CD14-positive monocyte (primary cell): ENCODE data around the gene VPS18. TPM values are rescaled to one million over a fixed set of nuclear protein-coding genes. Genes with fewer than 3 reads are reported as not detected.
A peak's percentile ranks its signal among the peaks of the same experiment; 100 is the strongest.

Experiments
- DNase-seq, 3 donors: peaks; one replicate each; pipeline ENCODE4 v3.0.0-alpha.2; 2011 to 2022
- H2AFZ ChIP-seq: 2 replicates; pipeline ENCODE4 v1.6.0; 2012; ENCODE audit warnings: mild to moderate bottlenecking, low read depth, low read length, inconsistent platforms; ENCODE audit not compliant: insufficient read depth, poor library complexity, severe bottlenecking
- H3K27ac ChIP-seq, 2 donors: 1 replicate in 1 of 2; 2 replicates in 1 of 2; pipeline ENCODE4 v1.5.1; 2012 to 2013; ENCODE audit warnings: low read length in 2 of 2, control low read depth in 1 of 2, inconsistent platforms in 1 of 2, low read depth in 1 of 2, mild to moderate bottlenecking in 1 of 2
- H3K27me3 ChIP-seq, 2 donors: one replicate each; pipeline versions ENCODE4 v1.6.0 to v1.6.1; 2011 to 2013; ENCODE audit warnings: low read length in 2 of 2; ENCODE audit not compliant: control insufficient read depth in 2 of 2, insufficient read depth in 2 of 2
- H3K36me3 ChIP-seq, 2 donors: replicated peaks in 1 of 2; 1 replicate in 1 of 2; 2 replicates in 1 of 2; pipeline versions ENCODE4 v1.5.1 to v1.6.1; 2012 to 2013; ENCODE audit warnings: low read length in 2 of 2, control low read depth in 1 of 2, inconsistent platforms in 1 of 2, mild to moderate bottlenecking in 1 of 2; ENCODE audit not compliant: insufficient read depth in 2 of 2, control insufficient read depth in 1 of 2
- H3K4me1 ChIP-seq, 2 donors: 1 replicate in 1 of 2; 2 replicates in 1 of 2; pipeline versions ENCODE4 v1.5.1 to v1.6.1; 2012 to 2013; ENCODE audit warnings: low read length in 2 of 2, control low read depth in 1 of 2, inconsistent platforms in 1 of 2, mild to moderate bottlenecking in 1 of 2, moderate library complexity in 1 of 2; ENCODE audit not compliant: insufficient read depth in 2 of 2, control insufficient read depth in 1 of 2
- H3K4me2 ChIP-seq: replicated peaks from 2 replicates; pipeline ENCODE3; 2012; ENCODE audit warnings: low read length, moderate library complexity, mild to moderate bottlenecking; ENCODE audit not compliant: poor library complexity, severe bottlenecking; ENCODE audit errors: extremely low read depth
- H3K4me3 ChIP-seq, 3 experiments: fragments of 200-600 bp in 1 of 3; sonication (generic) in 1 of 3; replicated peaks in 1 of 3; 1 replicate in 2 of 3; 2 replicates in 1 of 3; pipeline ENCODE4 v1.5.1; 2011 to 2013; ENCODE audit warnings: low read length in 3 of 3, mild to moderate bottlenecking in 3 of 3, control low read depth in 2 of 3, low read depth in 2 of 3, inconsistent platforms in 1 of 3, moderate library complexity in 1 of 3
- H3K79me2 ChIP-seq: 2 replicates; pipeline ENCODE4 v1.6.0; 2012; ENCODE audit warnings: mild to moderate bottlenecking, control low read depth, inconsistent platforms, low read length, moderate library complexity; ENCODE audit not compliant: insufficient read depth
- H3K9ac ChIP-seq: 2 replicates; pipeline ENCODE4 v1.6.0; 2017; ENCODE audit warnings: low read length, mild to moderate bottlenecking; ENCODE audit not compliant: insufficient read depth, poor library complexity, severe bottlenecking
- H3K9me3 ChIP-seq, 2 donors: replicated peaks in 1 of 2; 1 replicate in 1 of 2; 2 replicates in 1 of 2; pipeline versions ENCODE4 v1.5.1 to v1.6.1; 2012 to 2013; ENCODE audit warnings: low read length in 2 of 2, control low read depth in 1 of 2; ENCODE audit not compliant: control insufficient read depth in 1 of 2, insufficient read depth in 1 of 2
- H4K20me1 ChIP-seq: 2 replicates; pipeline ENCODE4 v1.6.0; 2012; ENCODE audit warnings: mild to moderate bottlenecking, low read length, control low read depth, moderate library complexity; ENCODE audit not compliant: insufficient read depth
- H3K27ac Mint-ChIP-seq, 7 donors: one replicate each; pipeline ENCODE4 v1.8.0; 2020; ENCODE audit warnings: mild to moderate bottlenecking in 7 of 7, mixed read lengths in 7 of 7, moderate library complexity in 6 of 7, inconsistent platforms in 2 of 7
- H3K27me3 Mint-ChIP-seq, 3 donors: one replicate each; pipeline ENCODE4 v1.8.0; 2021 to 2022; ENCODE audit warnings: low read depth in 3 of 3, mild to moderate bottlenecking in 3 of 3, mixed read lengths in 3 of 3, moderate library complexity in 3 of 3, inconsistent platforms in 1 of 3
- H3K36me3 Mint-ChIP-seq, 2 donors: one replicate each; pipeline ENCODE4 v1.8.0; 2020; ENCODE audit warnings: mixed read lengths in 2 of 2, inconsistent platforms in 1 of 2, mild to moderate bottlenecking in 1 of 2
- H3K4me1 Mint-ChIP-seq: one replicate; pipeline ENCODE4 v1.8.0; 2020; ENCODE audit warnings: mild to moderate bottlenecking, mixed read lengths
- H3K4me3 Mint-ChIP-seq, 2 donors: one replicate each; pipeline ENCODE4 v1.8.0; 2020; ENCODE audit warnings: mild to moderate bottlenecking in 2 of 2, mixed read lengths in 2 of 2, moderate library complexity in 1 of 2
- H3K9me3 Mint-ChIP-seq, 7 donors: one replicate each; pipeline ENCODE4 v1.8.0; 2020 to 2022; ENCODE audit warnings: mixed read lengths in 7 of 7, mild to moderate bottlenecking in 6 of 7, moderate library complexity in 6 of 7, inconsistent platforms in 2 of 7
- WGBS: methylation state at CpG from one replicate; pipeline ENCODE4 v1.1.5; 2013; ENCODE audit warnings: missing lambda C conversion rate; ENCODE audit not compliant: insufficient coverage; 5-methylcytosine and 5-hydroxymethylcytosine counted together
- intact Hi-C, 2 donors: fragments of 100-400 bp; cut with micrococcal nuclease; formaldehyde crosslinking; loops; one replicate each; pipeline versions ENCODE4 v1.15.0 to v1.15.1; 2023
- polyA plus RNA-seq, 3 donors: library from polyadenylated mRNA; depleted of rRNA in 1 of 3; unstranded in 2 of 3; stranded (reverse) in 1 of 3; fragments of 300-500 nt in 2 of 3; fragments of >200 nt in 1 of 3; fragmentation: Illumina TruSeq in 2 of 3; gene quantifications; 1 replicate in 2 of 3; 2 replicates in 1 of 3; pipeline ENCODE4 v1.2.3, GENCODE V29; 2012 to 2021
- TF ChIP-seq, protein P1 (sequence below): fragments of 200-600 bp; IDR thresholded peaks from one replicate; pipeline ENCODE4 v1.8.0; 2022; ENCODE audit warnings: antibody characterized with exemption, mild to moderate bottlenecking

VPS18 gene
- polyA plus RNA-seq, 3 donors = 12.1 to 22.8 (median 21.8) TPM

DNA sequence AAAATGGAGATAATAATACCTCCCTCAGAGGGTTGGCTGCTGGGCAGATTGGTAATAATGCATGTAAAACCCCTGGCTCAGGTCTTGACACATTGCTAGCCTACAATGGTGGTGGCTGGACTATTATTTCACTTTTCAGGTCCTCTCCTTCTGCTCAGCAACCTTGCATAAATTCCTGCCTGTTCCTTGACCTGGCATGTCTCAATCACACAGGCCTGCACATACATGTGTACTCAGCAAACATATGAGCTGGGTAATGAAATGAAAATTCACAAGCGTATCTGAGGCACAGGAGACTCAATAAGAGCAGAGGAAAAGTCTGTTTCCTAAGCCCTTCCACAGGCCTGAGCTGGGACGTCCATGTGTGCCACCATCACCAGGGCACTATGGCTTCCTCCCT lies 17.4 kb downstream of the VPS18 start:
- Histone ChIP-seq H3K9ac (no peak overlapping the region), H3K36me3 (no peaks in the 10 kb centered on the region), H3K4me2 (no peak overlapping the region), H2AFZ (no peak overlapping the region), H3K79me2 (no peaks in the 10 kb centered on the region), H3K27ac (no peak overlapping the region), H3K4me3 (no peak overlapping the region), H3K9me3 (no peaks in the 10 kb centered on the region), H4K20me1 (no peaks in the 10 kb centered on the region), H3K4me1 (peaks cover 37 to 47% of the 10 kb centered on the region in 2 donors), H3K27me3 (no peaks in the 10 kb centered on the region)
- no peak for DNase-seq
- H3K9me3 Mint-ChIP-seq = peaks cover 0 to 2% (median 0%) of the 10 kb centered on the region in 7 donors
- H3K27ac Mint-ChIP-seq = peak overlapping the region in 1 of 7 donors; percentile 77
- H3K4me1 Mint-ChIP-seq = peaks cover 47% of the 10 kb centered on the region
- H3K27me3 Mint-ChIP-seq = peaks cover 0 to 5% (median 4%) of the 10 kb centered on the region in 3 donors
- TF ChIP-seq, protein P1, sequence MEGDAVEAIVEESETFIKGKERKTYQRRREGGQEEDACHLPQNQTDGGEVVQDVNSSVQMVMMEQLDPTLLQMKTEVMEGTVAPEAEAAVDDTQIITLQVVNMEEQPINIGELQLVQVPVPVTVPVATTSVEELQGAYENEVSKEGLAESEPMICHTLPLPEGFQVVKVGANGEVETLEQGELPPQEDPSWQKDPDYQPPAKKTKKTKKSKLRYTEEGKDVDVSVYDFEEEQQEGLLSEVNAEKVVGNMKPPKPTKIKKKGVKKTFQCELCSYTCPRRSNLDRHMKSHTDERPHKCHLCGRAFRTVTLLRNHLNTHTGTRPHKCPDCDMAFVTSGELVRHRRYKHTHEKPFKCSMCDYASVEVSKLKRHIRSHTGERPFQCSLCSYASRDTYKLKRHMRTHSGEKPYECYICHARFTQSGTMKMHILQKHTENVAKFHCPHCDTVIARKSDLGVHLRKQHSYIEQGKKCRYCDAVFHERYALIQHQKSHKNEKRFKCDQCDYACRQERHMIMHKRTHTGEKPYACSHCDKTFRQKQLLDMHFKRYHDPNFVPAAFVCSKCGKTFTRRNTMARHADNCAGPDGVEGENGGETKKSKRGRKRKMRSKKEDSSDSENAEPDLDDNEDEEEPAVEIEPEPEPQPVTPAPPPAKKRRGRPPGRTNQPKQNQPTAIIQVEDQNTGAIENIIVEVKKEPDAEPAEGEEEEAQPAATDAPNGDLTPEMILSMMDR = no peak
- no peaks in the 10 kb centered on the region for H3K36me3 Mint-ChIP-seq
- intact Hi-C loops = loop anchor here in 1 of 2 donors (2.0 kb wide), 1 partner anchor 17 kb away; the partner anchor contains the start of gene DLL4
- 80% methylated on average over 2 of the region's 2 CpGs for WGBS
- H3K4me3 Mint-ChIP-seq = no peak overlapping the region

DNA sequence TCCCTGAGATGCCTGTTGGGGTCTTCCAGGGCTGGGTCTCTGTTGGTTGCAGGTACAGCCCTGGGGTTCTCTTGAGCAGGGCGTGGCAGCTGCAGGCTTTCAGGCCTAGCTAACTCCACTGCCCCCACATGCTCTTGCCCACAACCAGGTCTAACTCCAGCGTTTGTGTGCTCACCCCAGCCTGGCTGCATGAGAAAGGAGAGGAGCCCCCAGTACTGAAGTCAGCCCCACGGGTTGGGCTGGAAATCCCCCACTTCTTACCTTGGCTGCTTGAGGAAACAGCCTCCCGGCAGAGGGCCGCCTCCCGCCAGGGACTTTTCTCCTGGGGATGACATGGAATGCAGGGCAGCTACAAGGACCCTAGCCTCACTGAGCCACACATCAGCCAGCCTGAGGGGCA lies 18.2 kb downstream of the VPS18 start:
- H3K27ac Mint-ChIP-seq = no peak overlapping the region
- Histone ChIP-seq H4K20me1 (no peaks in the 10 kb centered on the region), H3K27ac (no peak overlapping the region), H3K9me3 (no peaks in the 10 kb centered on the region), H3K4me3 (no peak overlapping the region), H2AFZ (no peak overlapping the region), H3K36me3 (no peaks in the 10 kb centered on the region), H3K79me2 (no peaks in the 10 kb centered on the region), H3K27me3 (no peaks in the 10 kb centered on the region), H3K4me2 (no peak overlapping the region), H3K9ac (no peak overlapping the region), H3K4me1 (peaks cover 29 to 39% of the 10 kb centered on the region in 2 donors)
- intact Hi-C loops = no loop called here
- H3K9me3 Mint-ChIP-seq = peaks cover 0 to 2% (median 0%) of the 10 kb centered on the region in 7 donors
- no peaks in the 10 kb centered on the region for H3K36me3 Mint-ChIP-seq
- H3K4me3 Mint-ChIP-seq = no peak overlapping the region
- WGBS = 71% methylated on average over 2 of the region's 6 CpGs
- DNase-seq = no peak
- TF ChIP-seq, protein P1 = no peak
- peaks cover 39% of the 10 kb centered on the region for H3K4me1 Mint-ChIP-seq
- H3K27me3 Mint-ChIP-seq = peaks cover 0 to 7% (median 5%) of the 10 kb centered on the region in 3 donors
